ENCODE data around the gene CNNM1.

DNA sequence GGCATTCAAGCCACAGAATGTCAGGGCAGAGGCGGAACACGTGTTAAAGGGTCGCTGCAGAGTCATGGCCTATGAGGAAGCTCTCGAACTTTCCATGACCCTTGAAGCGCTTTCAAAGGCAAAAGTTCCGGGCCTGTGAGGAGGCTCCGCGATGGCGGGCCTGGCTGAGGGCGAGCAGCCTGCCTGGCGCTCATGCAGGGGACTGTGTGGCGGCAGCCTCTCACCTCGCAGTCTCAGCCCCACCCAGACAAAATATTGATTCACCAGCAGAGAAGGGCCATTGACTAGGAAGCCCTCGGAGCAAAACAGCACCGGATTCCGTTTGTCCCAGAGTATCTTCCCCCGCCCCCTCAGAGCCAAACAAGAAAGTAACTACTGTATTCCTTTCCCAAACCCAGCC is 12.8 kb upstream of the CNNM1 start:
- TF ChIP-seq, protein P1, sequence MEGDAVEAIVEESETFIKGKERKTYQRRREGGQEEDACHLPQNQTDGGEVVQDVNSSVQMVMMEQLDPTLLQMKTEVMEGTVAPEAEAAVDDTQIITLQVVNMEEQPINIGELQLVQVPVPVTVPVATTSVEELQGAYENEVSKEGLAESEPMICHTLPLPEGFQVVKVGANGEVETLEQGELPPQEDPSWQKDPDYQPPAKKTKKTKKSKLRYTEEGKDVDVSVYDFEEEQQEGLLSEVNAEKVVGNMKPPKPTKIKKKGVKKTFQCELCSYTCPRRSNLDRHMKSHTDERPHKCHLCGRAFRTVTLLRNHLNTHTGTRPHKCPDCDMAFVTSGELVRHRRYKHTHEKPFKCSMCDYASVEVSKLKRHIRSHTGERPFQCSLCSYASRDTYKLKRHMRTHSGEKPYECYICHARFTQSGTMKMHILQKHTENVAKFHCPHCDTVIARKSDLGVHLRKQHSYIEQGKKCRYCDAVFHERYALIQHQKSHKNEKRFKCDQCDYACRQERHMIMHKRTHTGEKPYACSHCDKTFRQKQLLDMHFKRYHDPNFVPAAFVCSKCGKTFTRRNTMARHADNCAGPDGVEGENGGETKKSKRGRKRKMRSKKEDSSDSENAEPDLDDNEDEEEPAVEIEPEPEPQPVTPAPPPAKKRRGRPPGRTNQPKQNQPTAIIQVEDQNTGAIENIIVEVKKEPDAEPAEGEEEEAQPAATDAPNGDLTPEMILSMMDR (IDR thresholded peaks at IDR 0.05), result no peak
- no peak for TF ChIP-seq POLR2A (IDR thresholded peaks at IDR 0.05)
- no peak for TF ChIP-seq POLR2AphosphoS5 (IDR thresholded peaks at IDR 0.05)
- no peak for TF ChIP-seq EP300 (IDR thresholded peaks at IDR 0.05)
